Spleen (tissue), 11 donors: ENCODE results near the gene ITGBL1. TPM values are rescaled to one million over a fixed set of nuclear protein-coding genes. Genes with fewer than 3 reads are reported as not detected.

Experiments
- DNase-seq: peaks from one replicate; pipeline ENCODE4 v3.0.0-alpha.2; 2020
- H3K27ac ChIP-seq, 8 donors: fragments of 200-600 bp; sonication (generic) in 7 of 8; 1 replicate in 4 of 8; 2 replicates in 4 of 8; pipeline versions ENCODE4 v1.5.0 to v1.8.0; 2016 to 2021; ENCODE audit warnings: inconsistent platforms in 4 of 8, mild to moderate bottlenecking in 4 of 8, moderate library complexity in 1 of 8
- H3K27me3 ChIP-seq, 7 donors: fragments of 200-600 bp; sonication (generic) in 6 of 7; replicated peaks in 1 of 7; 1 replicate in 4 of 7; 2 replicates in 3 of 7; pipeline versions ENCODE4 v1.5.0 to v1.8.0; 2016 to 2021; ENCODE audit warnings: inconsistent platforms in 3 of 7, mild to moderate bottlenecking in 1 of 7
- H3K36me3 ChIP-seq, 6 donors: fragments of 200-600 bp; sonication (generic) in 5 of 6; 1 replicate in 4 of 6; 2 replicates in 2 of 6; pipeline versions ENCODE4 v1.5.0 to v1.8.0; 2016 to 2021; ENCODE audit warnings: inconsistent platforms in 2 of 6
- H3K4me1 ChIP-seq, 6 donors: fragments of 200-600 bp; sonication (generic) in 5 of 6; 1 replicate in 3 of 6; 2 replicates in 3 of 6; pipeline versions ENCODE4 v1.5.0 to v1.8.0; 2016 to 2021; ENCODE audit warnings: inconsistent platforms in 3 of 6
- H3K4me3 ChIP-seq, 8 donors: fragments of 200-600 bp; sonication (generic) in 7 of 8; 1 replicate in 4 of 8; 2 replicates in 4 of 8; pipeline versions ENCODE4 v1.5.0 to v1.8.0; 2016 to 2021; ENCODE audit warnings: inconsistent platforms in 4 of 8, mild to moderate bottlenecking in 4 of 8, moderate library complexity in 2 of 8
- H3K9me3 ChIP-seq, 8 donors: fragments of 200-600 bp; sonication (generic) in 7 of 8; 1 replicate in 4 of 8; 2 replicates in 4 of 8; pipeline versions ENCODE4 v1.5.0 to v1.8.0; 2016 to 2021; ENCODE audit warnings: inconsistent platforms in 4 of 8
- POLR2A ChIP-seq, 3 donors: fragments of 450-650 bp; IDR thresholded peaks; one replicate each; pipeline ENCODE4 v1.5.1; 2017; ENCODE audit warnings: antibody characterized with exemption in 3 of 3, mild to moderate bottlenecking in 1 of 3
- POLR2AphosphoS5 ChIP-seq, 3 donors: sonication (generic); formaldehyde crosslinking; IDR thresholded peaks; one replicate each; pipeline ENCODE4 v1.5.1; 2017; ENCODE audit warnings: antibody characterized with exemption in 3 of 3
- WGBS, 5 donors: extraction: QIAGEN DNeasy Blood & Tissue Kit in 3 of 5; methylation state at CpG; one replicate each; pipeline versions ENCODE4 v1.1.5 to v1.1.7; 2013 to 2018; 5-methylcytosine and 5-hydroxymethylcytosine counted together
- intact Hi-C: fragments of 100-400 bp; cut with DNase I; formaldehyde crosslinking; loops from one replicate; pipeline ENCODE4 v1.15.0; 2023; ENCODE audit warnings: low total_unique reads
- polyA plus RNA-seq, 3 donors: library from polyadenylated mRNA; stranded (reverse); fragments of 200-250 nt; gene quantifications; one replicate each; pipeline ENCODE4 v1.2.1, GENCODE V29; 2013
- total RNA-seq, 7 donors: library from RNA; depleted of rRNA in 3 of 7; stranded (reverse); fragments of >200 nt in 3 of 7; fragmentation: NEBNext Ultra II Directional in 4 of 7; extraction: Animal tissue kit (Norgen Biotek cat#: 25700) in 4 of 7; gene quantifications; one replicate each; pipeline versions ENCODE4 v1.1.0 to v1.2.1, GENCODE V29; 2016 to 2021
- TF ChIP-seq, protein P1 (sequence below), 11 experiments: fragments of 200-600 bp in 7 of 11; fragments of 450-650 bp in 4 of 11; sonication (generic) in 4 of 11; IDR thresholded peaks in 8 of 11; conservative IDR thresholded peaks in 3 of 11; 1 replicate in 7 of 11; 2 replicates in 4 of 11; pipeline versions ENCODE4 v1.4.0 to v1.8.0; 2016 to 2021; ENCODE audit warnings: antibody characterized with exemption in 11 of 11, inconsistent platforms in 4 of 11, mild to moderate bottlenecking in 1 of 11
- donor health status: healthy with polysubstance abuse.
- donor health status: DM: no; HTN: no; CAD: no; lungs with moderate emphysema.
- donor health status: DM: no; HTN: no; CAD: no.
- donor health status: Bipolar disorder and iron deficiency.
- donor health status: healthy.
- donor health status: DM: no; HTN: no; CAD: no.
- donor health status: DM: yes; HTN: yes; CAD: no.

ITGBL1 gene
- total and polyA plus RNA-seq, 10 donors, result 0.48 to 1.6 (median 0.97) TPM; not detected in 1

DNA sequence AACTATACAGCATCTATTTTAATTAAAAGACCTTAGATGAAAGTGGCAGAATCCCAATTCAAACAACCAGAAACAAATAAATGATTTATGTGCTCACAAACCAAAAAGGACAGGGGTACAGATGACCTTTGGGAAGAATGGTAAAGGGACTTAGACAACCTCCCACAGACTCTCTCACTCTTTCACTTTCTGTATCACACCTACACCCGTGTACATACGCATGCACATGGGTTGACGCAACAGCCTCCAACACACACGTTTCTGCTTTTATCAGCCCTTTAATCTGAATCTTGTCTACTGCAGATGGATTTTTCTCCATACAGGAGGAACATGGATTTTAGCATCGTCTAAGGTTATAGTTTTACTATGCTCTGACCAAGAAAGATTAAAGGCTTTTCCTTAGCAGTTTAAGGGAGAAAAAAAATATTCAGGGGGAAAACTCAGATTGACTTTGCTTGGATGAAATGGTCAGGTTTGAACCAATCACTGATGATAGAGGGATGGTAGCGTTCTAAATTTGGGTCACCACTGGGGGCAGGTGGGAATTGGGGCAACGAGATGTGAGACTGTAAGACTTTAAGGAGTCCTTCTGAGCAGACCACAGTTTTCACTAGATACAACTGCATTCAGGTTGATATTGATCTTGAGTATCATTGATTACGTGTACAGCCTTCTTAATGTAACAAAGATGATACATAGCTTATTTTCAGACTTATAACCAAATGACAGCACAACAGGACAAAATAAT lies 166.1 kb downstream of the ITGBL1 start:
- 74 to 82% (median 78%) methylated on average over 8 of the region's 8 CpGs for WGBS, 5 donors
- H3K4me3 ChIP-seq, result peak overlapping the region in 1 of 8 donors; percentile 10
- TF ChIP-seq, protein P1, sequence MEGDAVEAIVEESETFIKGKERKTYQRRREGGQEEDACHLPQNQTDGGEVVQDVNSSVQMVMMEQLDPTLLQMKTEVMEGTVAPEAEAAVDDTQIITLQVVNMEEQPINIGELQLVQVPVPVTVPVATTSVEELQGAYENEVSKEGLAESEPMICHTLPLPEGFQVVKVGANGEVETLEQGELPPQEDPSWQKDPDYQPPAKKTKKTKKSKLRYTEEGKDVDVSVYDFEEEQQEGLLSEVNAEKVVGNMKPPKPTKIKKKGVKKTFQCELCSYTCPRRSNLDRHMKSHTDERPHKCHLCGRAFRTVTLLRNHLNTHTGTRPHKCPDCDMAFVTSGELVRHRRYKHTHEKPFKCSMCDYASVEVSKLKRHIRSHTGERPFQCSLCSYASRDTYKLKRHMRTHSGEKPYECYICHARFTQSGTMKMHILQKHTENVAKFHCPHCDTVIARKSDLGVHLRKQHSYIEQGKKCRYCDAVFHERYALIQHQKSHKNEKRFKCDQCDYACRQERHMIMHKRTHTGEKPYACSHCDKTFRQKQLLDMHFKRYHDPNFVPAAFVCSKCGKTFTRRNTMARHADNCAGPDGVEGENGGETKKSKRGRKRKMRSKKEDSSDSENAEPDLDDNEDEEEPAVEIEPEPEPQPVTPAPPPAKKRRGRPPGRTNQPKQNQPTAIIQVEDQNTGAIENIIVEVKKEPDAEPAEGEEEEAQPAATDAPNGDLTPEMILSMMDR (IDR thresholded peaks at IDR 0.05 in 8 of 11, conservative IDR thresholded peaks at IDR 0.05 in 3 of 11), result no peak
- TF ChIP-seq POLR2AphosphoS5 (IDR thresholded peaks at IDR 0.05) (no peak), POLR2A (IDR thresholded peaks at IDR 0.05) (no peak)
- no peaks in the 10 kb centered on the region for H3K9me3 ChIP-seq
- intact Hi-C loops, result no loop called here
- no peaks in the 10 kb centered on the region for H3K36me3 ChIP-seq
- H3K4me1 ChIP-seq, result peaks cover 0 to 5% (median 2%) of the 10 kb centered on the region in 6 donors
- no peak overlapping the region for H3K27ac ChIP-seq
- DNase-seq, result no peak
- peaks cover 0 to 6% (median 0%) of the 10 kb centered on the region in 7 donors for H3K27me3 ChIP-seq

DNA sequence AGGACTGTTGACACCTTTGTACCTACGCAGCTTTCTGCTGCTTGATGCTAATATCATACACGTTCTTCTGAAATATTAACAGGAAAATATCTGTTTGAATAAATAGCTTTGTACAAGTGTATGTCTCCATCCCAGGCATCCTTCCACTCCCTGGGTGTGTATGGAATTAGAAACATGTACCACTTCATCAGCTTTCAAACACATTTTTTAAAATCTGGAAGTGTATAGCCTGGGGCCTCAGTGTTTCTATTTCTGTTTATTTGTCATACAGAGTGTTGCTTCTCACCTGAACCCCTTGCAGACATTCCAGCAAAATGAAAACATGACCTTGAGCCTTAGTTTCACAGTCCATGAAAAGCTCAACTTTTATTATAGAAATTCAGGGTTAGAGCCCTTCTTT lies 168.6 kb downstream of the ITGBL1 start:
- no peak overlapping the region for H3K27ac ChIP-seq
- H3K4me3 ChIP-seq, result no peak overlapping the region
- 82 to 97% (median 89%) methylated on average over 2 of the region's 2 CpGs for WGBS, 5 donors
- no peaks in the 10 kb centered on the region for H3K9me3 ChIP-seq
- TF ChIP-seq POLR2AphosphoS5 (IDR thresholded peaks at IDR 0.05) (no peak), POLR2A (IDR thresholded peaks at IDR 0.05) (no peak)
- TF ChIP-seq, protein P1 (IDR thresholded peaks at IDR 0.05 in 8 of 11, conservative IDR thresholded peaks at IDR 0.05 in 3 of 11), result no peak
- H3K4me1 ChIP-seq, result peaks cover 4 to 24% (median 20%) of the 10 kb centered on the region in 6 donors
- no peaks in the 10 kb centered on the region for H3K36me3 ChIP-seq
- intact Hi-C loops, result no loop called here
- H3K27me3 ChIP-seq, result no peaks in the 10 kb centered on the region
- no peak for DNase-seq

DNA sequence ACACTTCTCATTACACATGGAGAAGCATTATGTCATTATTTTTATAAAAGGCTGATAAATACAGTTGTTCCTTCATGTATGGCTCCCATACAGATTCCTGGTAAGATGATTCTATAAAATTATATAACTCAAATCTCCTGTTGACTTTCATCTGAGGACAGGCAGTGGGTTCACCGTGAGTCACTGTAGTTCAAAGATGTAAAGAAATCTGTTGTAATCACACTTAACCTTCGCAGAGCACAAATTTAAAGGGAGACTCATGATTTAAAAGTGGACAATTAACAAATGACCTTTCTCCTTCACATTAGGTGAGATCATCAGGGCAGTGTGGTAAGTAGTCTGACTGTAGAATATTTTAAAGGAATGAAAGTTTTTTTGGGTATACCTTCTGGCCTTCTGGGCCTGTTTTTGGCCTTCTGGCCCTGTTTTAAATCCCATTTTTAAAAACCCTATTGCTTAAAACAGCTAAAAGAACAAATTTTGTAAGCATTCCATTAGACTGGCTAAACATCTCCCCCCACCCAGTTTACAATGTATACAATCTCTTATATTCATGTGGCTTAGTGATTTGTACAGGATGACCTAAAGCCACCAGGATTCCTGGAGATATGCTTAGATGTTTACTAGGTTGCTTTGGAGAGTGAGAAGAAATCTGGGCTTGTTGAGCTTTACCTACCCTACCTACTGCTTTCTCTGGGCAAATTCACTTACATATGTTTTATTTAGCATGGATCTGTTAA lies 171.2 kb downstream of the ITGBL1 start:
- WGBS, 5 donors, result 59 to 76% (median 70%) methylated on average over 2 of the region's 2 CpGs
- intact Hi-C loops, result no loop called here
- H3K4me1 ChIP-seq, result peaks cover 4 to 45% (median 32%) of the 10 kb centered on the region in 6 donors
- TF ChIP-seq POLR2AphosphoS5 (IDR thresholded peaks at IDR 0.05) (no peak), POLR2A (IDR thresholded peaks at IDR 0.05) (no peak)
- TF ChIP-seq, protein P1 (IDR thresholded peaks at IDR 0.05 in 8 of 11, conservative IDR thresholded peaks at IDR 0.05 in 3 of 11), result no peak
- peak overlapping the region in 1 of 8 donors; percentile 36 for H3K4me3 ChIP-seq
- H3K9me3 ChIP-seq, result no peaks in the 10 kb centered on the region
- H3K27me3 ChIP-seq, result no peaks in the 10 kb centered on the region
- H3K27ac ChIP-seq, result peak overlapping the region; percentile 30 to 85 (median 78)
- no peaks in the 10 kb centered on the region for H3K36me3 ChIP-seq
- DNase-seq, result no peak
